KMS-11 (cell line): ENCODE results near the gene COA1.

Experiments
- H2AFZ ChIP-seq: fragments of 200-600 bp; sonication (generic); 2 replicates; pipeline ENCODE4 v1.6.1; 2016; ENCODE audit warnings: antibody characterized with exemption, mixed run types, low read depth
- H3K27ac ChIP-seq: fragments of 200-600 bp; sonication (generic); 2 replicates; pipeline ENCODE4 v1.6.1; 2016; ENCODE audit warnings: mild to moderate bottlenecking, mixed run types
- H3K27me3 ChIP-seq: fragments of 200-600 bp; sonication (generic); 2 replicates; pipeline ENCODE4 v1.6.1; 2017; ENCODE audit warnings: mild to moderate bottlenecking, low read depth, mixed run types, moderate library complexity; ENCODE audit not compliant: insufficient read depth
- H3K36me3 ChIP-seq: fragments of 200-600 bp; sonication (generic); 2 replicates; pipeline ENCODE4 v1.6.1; 2017; ENCODE audit warnings: mild to moderate bottlenecking, mixed run types; ENCODE audit not compliant: insufficient read depth
- H3K4me1 ChIP-seq: fragments of 200-600 bp; sonication (generic); 2 replicates; pipeline ENCODE4 v1.6.1; 2016; ENCODE audit warnings: mild to moderate bottlenecking, low read depth, mixed run types; ENCODE audit not compliant: poor library complexity, severe bottlenecking
- H3K4me2 ChIP-seq: fragments of 200-600 bp; sonication (generic); 2 replicates; pipeline ENCODE4 v1.7.0; 2016; ENCODE audit warnings: mild to moderate bottlenecking, mixed run types
- H3K4me3 ChIP-seq: fragments of 200-600 bp; sonication (generic); IDR thresholded peaks from 2 replicates; pipeline ENCODE4 v1.6.1; 2017; ENCODE audit warnings: low read depth, low read length, mixed read lengths; ENCODE audit not compliant: insufficient read depth
- H3K79me2 ChIP-seq: fragments of 200-600 bp; sonication (generic); 2 replicates; pipeline ENCODE4 v1.6.1; 2016; ENCODE audit warnings: low read depth, mixed run types; ENCODE audit not compliant: insufficient read depth
- H3K9ac ChIP-seq: fragments of 200-600 bp; sonication (generic); 2 replicates; pipeline ENCODE4 v1.6.1; 2016; ENCODE audit warnings: mild to moderate bottlenecking, mixed run types
- H4K20me1 ChIP-seq: fragments of 200-600 bp; sonication (generic); 2 replicates; pipeline ENCODE4 v1.6.1; 2016; ENCODE audit warnings: mild to moderate bottlenecking, mixed run types; ENCODE audit not compliant: insufficient read depth
- CTCF ChIP-seq: fragments of 200-600 bp; sonication (generic); conservative IDR thresholded peaks from 2 replicates; pipeline ENCODE4 v1.6.1; 2017; ENCODE audit warnings: low read depth, mild to moderate bottlenecking, antibody characterized with exemption, low read length, moderate library complexity, mixed read lengths

Gene COA1

GRCh38 chr7:43756368-43757072, 27.2 kb upstream of the COA1 start:
- TF ChIP-seq CTCF = no peak
- H3K4me3 ChIP-seq = no peak overlapping the region
- H4K20me1 ChIP-seq = no peaks in the 10 kb centered on the region
- H3K79me2 ChIP-seq = no peaks in the 10 kb centered on the region
- peak overlapping the region; percentile 89 for H3K4me2 ChIP-seq
- no peaks in the 10 kb centered on the region for H3K27me3 ChIP-seq
- no peak overlapping the region; the same call in 1 of the 2 replicates for H3K9ac ChIP-seq
- peak overlapping the region; percentile 60 for H3K27ac ChIP-seq
- H3K36me3 ChIP-seq = no peaks in the 10 kb centered on the region
- H2AFZ ChIP-seq = no peak overlapping the region; the same call in 1 of the 2 replicates
- peaks cover 77% of the 10 kb centered on the region for H3K4me1 ChIP-seq

- Histone ChIP-seq H3K27ac (no peak overlapping the region), H3K4me2 (peak overlapping the region; percentile 56; the same call in 1 of the 2 replicates), H3K27me3 (no peaks in the 10 kb centered on the region), H3K36me3 (no peaks in the 10 kb centered on the region), H3K4me1 (peaks cover 95% of the 10 kb centered on the region), H3K4me3 (no peak overlapping the region), H2AFZ (no peak overlapping the region), H4K20me1 (no peaks in the 10 kb centered on the region), H3K79me2 (no peaks in the 10 kb centered on the region), H3K9ac (no peak overlapping the region)
- TF ChIP-seq CTCF = no peak
These were observed 25.3 kb upstream of the COA1 start for GRCh38 chr7:43754596-43754995.

GRCh38 chr7:43753843-43754242, 24.5 kb upstream of the COA1 start:
- Histone ChIP-seq H4K20me1 (no peaks in the 10 kb centered on the region), H3K27ac (peak overlapping the region; percentile 81; the same call in 1 of the 2 replicates), H3K79me2 (no peaks in the 10 kb centered on the region), H3K4me3 (no peak overlapping the region), H3K9ac (no peak overlapping the region), H3K4me2 (peak overlapping the region; percentile 56), H3K27me3 (no peaks in the 10 kb centered on the region), H3K4me1 (peaks cover 96% of the 10 kb centered on the region), H3K36me3 (no peaks in the 10 kb centered on the region), H2AFZ (peak overlapping the region; percentile 24; the same call in 1 of the 2 replicates)
- TF ChIP-seq CTCF = no peak; the same call in 1 of the 2 replicates

- peak overlapping the region; percentile 81; the same call in 1 of the 2 replicates for H3K27ac ChIP-seq
- TF ChIP-seq CTCF = no peak
- no peaks in the 10 kb centered on the region for H3K36me3 ChIP-seq
- no peaks in the 10 kb centered on the region for H4K20me1 ChIP-seq
- peak overlapping the region; percentile 24; the same call in 1 of the 2 replicates for H2AFZ ChIP-seq
- H3K4me2 ChIP-seq = peak overlapping the region; percentile 56
- no peaks in the 10 kb centered on the region for H3K79me2 ChIP-seq
- no peaks in the 10 kb centered on the region for H3K27me3 ChIP-seq
- H3K4me3 ChIP-seq = no peak overlapping the region
- H3K4me1 ChIP-seq = peaks cover 100% of the 10 kb centered on the region
- H3K9ac ChIP-seq = no peak overlapping the region
These were observed 24.0 kb upstream of the COA1 start for GRCh38 chr7:43753271-43753810.
